ENCODE measurements around the gene KCNJ10.
A peak's percentile ranks its signal among the peaks of the same experiment; 100 is the strongest.

The KCNJ10 gene

GRCh38 chr1:160075836-160076235 lies 5.9 kb upstream of the KCNJ10 start:
- peaks cover 0 to 5% (median 1%) of the 10 kb centered on the region in 11 experiments; a peak in 8 of 22 replicates for H3K27me3 ChIP-seq
- peaks cover 3 to 51% (median 9%) of the 10 kb centered on the region in 10 experiments for H3K4me1 ChIP-seq
- no peaks in the 10 kb centered on the region for H3K9me3 ChIP-seq (replicated peaks in 1 of 11)

GRCh38 chr1:160074865-160075264 lies 4.9 kb upstream of the KCNJ10 start:
- Histone ChIP-seq H3K4me3 (no peak overlapping the region), H3K9ac (no peak overlapping the region), H4K20me1 (peaks cover 0 to under 1% (median 0%) of the 10 kb centered on the region in 11 experiments; a peak in 1 of 22 replicates), H3K4me2 (peak overlapping the region in 2 of 11 experiments; percentile 34 to 68; a peak in 4 of 22 replicates), H3K36me3 (no peaks in the 10 kb centered on the region), H3K9me3 (replicated peaks in 1 of 11) (no peaks in the 10 kb centered on the region), H3K27me3 (peaks cover 0 to 10% (median 5%) of the 10 kb centered on the region in 11 experiments; a peak in 12 of 22 replicates), H3K27ac (no peak overlapping the region), H3K4me1 (peaks cover 5 to 52% (median 12%) of the 10 kb centered on the region in 10 experiments; a peak in 19 of 20 replicates)
- no peak for TF ChIP-seq Cebpa-rat (IDR thresholded peaks at IDR 0.05)

More at GRCh38 chr1:160075836-160076235, 5.9 kb upstream of the KCNJ10 start:
- Histone ChIP-seq H3K27ac (no peak overlapping the region), H4K20me1 (no peaks in the 10 kb centered on the region), H3K4me2 (peak overlapping the region in 4 of 11 experiments; percentile 31 to 68 (median 41); a peak in 6 of 22 replicates), H3K9ac (no peak overlapping the region), H3K36me3 (no peaks in the 10 kb centered on the region), H3K4me3 (no peak overlapping the region)
- no peak for TF ChIP-seq Cebpa-rat (IDR thresholded peaks at IDR 0.05)

GRCh38 chr1:160071289-160071688 lies 1.3 kb upstream of the KCNJ10 start:
- peak overlapping the region in 3 of 11 experiments; percentile 92 to 99 (median 93); a peak in 5 of 22 replicates for H3K4me2 ChIP-seq
- H3K27ac ChIP-seq = no peak overlapping the region
- peaks cover 0 to 3% (median 0%) of the 10 kb centered on the region in 11 experiments; a peak in 1 of 22 replicates for H4K20me1 ChIP-seq
- H3K36me3 ChIP-seq = no peaks in the 10 kb centered on the region
- no peak for TF ChIP-seq Cebpa-rat (IDR thresholded peaks at IDR 0.05)
- no peak overlapping the region; a peak in 1 of 20 replicates for H3K4me3 ChIP-seq
- peaks cover 0 to 19% (median 9%) of the 10 kb centered on the region in 11 experiments; a peak in 12 of 22 replicates for H3K27me3 ChIP-seq
- no peak overlapping the region for H3K9ac ChIP-seq
- H3K4me1 ChIP-seq = peaks cover 5 to 29% (median 10%) of the 10 kb centered on the region in 10 experiments; a peak in 19 of 20 replicates
- H3K9me3 ChIP-seq (replicated peaks in 1 of 11) = no peaks in the 10 kb centered on the region

DNA sequence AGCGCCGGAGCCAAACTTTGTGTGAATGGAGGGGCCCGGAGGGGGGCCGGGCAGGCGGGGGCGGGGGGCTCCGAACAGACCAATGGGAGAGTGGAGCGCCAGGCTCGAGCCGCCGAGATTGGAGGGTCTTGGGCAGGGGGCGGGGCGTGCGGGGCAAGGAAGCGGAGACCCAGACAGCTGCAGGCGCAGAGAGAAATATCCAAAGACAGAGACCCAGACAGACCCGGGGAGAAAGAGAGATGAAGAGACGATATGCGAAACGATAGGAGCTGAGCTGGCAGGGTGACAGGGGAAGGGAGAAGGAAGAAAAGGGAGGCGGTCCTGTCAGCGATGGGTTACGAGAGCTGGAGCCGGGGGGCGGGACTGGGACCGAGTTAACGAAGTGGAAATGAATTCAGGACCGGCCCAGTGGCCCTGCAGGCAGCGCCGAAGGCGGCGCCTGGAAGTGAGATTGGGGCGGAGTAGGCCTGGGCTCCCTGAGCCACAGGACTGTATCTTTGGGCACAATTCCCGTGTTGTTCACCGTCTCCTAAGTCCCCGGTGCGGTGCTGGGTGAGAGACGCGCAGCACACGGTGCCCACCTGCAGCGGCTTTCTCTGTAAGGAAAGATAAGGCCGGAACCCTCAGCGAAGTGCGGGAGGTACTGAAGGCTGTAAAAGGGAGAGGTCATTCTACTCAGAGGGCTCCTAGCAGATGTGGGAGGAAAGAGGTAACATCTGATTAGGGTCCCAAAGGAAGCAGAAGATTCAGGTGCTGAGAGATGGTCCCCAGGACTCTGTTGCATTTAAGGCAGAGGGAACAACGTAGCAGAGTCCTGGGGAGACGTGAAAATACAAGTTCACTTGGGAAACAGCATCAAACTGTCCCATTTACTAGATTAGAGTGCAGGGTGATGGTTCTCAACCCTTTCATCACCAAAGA lies 543 bp upstream of the KCNJ10 start:
- H3K36me3 ChIP-seq = no peaks in the 10 kb centered on the region
- peak overlapping the region; percentile 31 to 68 (median 58); a peak in 20 of 22 replicates for H3K9ac ChIP-seq
- peaks cover 0 to 19% (median 9%) of the 10 kb centered on the region in 11 experiments; a peak in 12 of 22 replicates for H3K27me3 ChIP-seq

GRCh38 chr1:160068225-160068624 lies 1.7 kb downstream of the KCNJ10 start:
- no peak for TF ChIP-seq Cebpa-rat (IDR thresholded peaks at IDR 0.05)
- Histone ChIP-seq H3K27me3 (peaks cover 0 to 19% (median 9%) of the 10 kb centered on the region in 11 experiments; a peak in 12 of 22 replicates), H3K9me3 (replicated peaks in 1 of 11) (no peaks in the 10 kb centered on the region), H3K4me1 (peaks cover 5 to 11% (median 10%) of the 10 kb centered on the region in 10 experiments; a peak in 18 of 20 replicates), H3K4me3 (no peak overlapping the region), H3K9ac (no peak overlapping the region), H3K4me2 (no peak overlapping the region), H3K27ac (no peak overlapping the region), H4K20me1 (peaks cover 0 to 3% (median 0%) of the 10 kb centered on the region in 11 experiments; a peak in 1 of 22 replicates), H3K36me3 (no peaks in the 10 kb centered on the region)

More for the DNA sequence above, 543 bp upstream of the KCNJ10 start:
- Histone ChIP-seq H3K4me3 (peak overlapping the region; percentile 44 to 75 (median 62)), H4K20me1 (peaks cover 0 to 3% (median 0%) of the 10 kb centered on the region in 11 experiments; a peak in 1 of 22 replicates), H3K4me1 (peaks cover 5 to 21% (median 10%) of the 10 kb centered on the region in 10 experiments; a peak in 18 of 20 replicates), H3K9me3 (replicated peaks in 1 of 11) (no peaks in the 10 kb centered on the region), H3K4me2 (peak overlapping the region; percentile 87 to 99 (median 93)), H3K27ac (no peak overlapping the region)
- TF ChIP-seq Cebpa-rat (IDR thresholded peaks at IDR 0.05) = no peak

- Histone ChIP-seq H3K36me3 (no peaks in the 10 kb centered on the region), H3K4me3 (no peak overlapping the region), H3K9me3 (replicated peaks in 1 of 11) (no peaks in the 10 kb centered on the region), H3K4me2 (no peak overlapping the region), H3K4me1 (peaks cover 5 to 11% (median 10%) of the 10 kb centered on the region in 10 experiments; a peak in 18 of 20 replicates), H4K20me1 (peaks cover 0 to 3% (median 0%) of the 10 kb centered on the region in 11 experiments; a peak in 1 of 22 replicates), H3K27me3 (peaks cover 0 to 19% (median 9%) of the 10 kb centered on the region in 11 experiments; a peak in 12 of 22 replicates), H3K27ac (no peak overlapping the region), H3K9ac (no peak overlapping the region)
- no peak for TF ChIP-seq Cebpa-rat (IDR thresholded peaks at IDR 0.05)
These were observed 2.9 kb downstream of the KCNJ10 start for GRCh38 chr1:160066829-160067745.

DNA sequence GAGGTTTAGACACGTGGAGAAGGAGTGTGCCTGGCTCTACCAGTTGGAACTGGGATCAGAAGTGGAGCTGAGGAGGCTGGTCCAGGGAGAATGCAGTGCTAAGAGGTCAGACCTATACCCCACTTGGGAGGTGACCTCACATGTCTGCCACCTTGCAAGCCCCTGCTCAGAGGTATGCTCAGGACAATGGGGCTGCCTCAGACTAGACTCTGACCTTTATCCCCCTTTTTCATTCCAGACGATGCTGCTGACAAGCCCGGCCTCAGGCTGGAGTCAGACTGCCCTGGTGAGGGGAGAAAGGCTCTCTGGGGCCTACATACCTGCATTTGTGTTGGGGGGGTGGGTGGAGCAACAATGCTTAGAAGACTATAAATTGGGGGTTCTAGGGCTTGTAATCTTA lies 5.2 kb downstream of the KCNJ10 start:
- Histone ChIP-seq H3K4me3 (no peak overlapping the region), H4K20me1 (peaks cover 0 to 2% (median 0%) of the 10 kb centered on the region in 11 experiments; a peak in 1 of 22 replicates), H3K36me3 (no peaks in the 10 kb centered on the region), H3K27ac (no peak overlapping the region), H3K4me2 (no peak overlapping the region), H3K4me1 (peaks cover 0 to 3% (median under 1%) of the 10 kb centered on the region in 10 experiments; a peak in 6 of 20 replicates), H3K9ac (no peak overlapping the region), H3K9me3 (replicated peaks in 1 of 11) (no peaks in the 10 kb centered on the region), H3K27me3 (peaks cover 0 to 10% (median 0%) of the 10 kb centered on the region in 11 experiments; a peak in 7 of 22 replicates)
- no peak for TF ChIP-seq Cebpa-rat (IDR thresholded peaks at IDR 0.05)

- Histone ChIP-seq H3K9me3 (replicated peaks in 1 of 11) (no peaks in the 10 kb centered on the region), H3K27me3 (peaks cover 0 to 6% (median 0%) of the 10 kb centered on the region in 11 experiments; a peak in 3 of 22 replicates), H3K4me2 (no peak overlapping the region), H3K27ac (no peak overlapping the region), H3K9ac (no peak overlapping the region), H4K20me1 (no peaks in the 10 kb centered on the region), H3K36me3 (no peaks in the 10 kb centered on the region), H3K4me3 (no peak overlapping the region), H3K4me1 (no peaks in the 10 kb centered on the region)
- TF ChIP-seq Cebpa-rat (IDR thresholded peaks at IDR 0.05) = no peak
These were observed 5.8 kb downstream of the KCNJ10 start for GRCh38 chr1:160064164-160064563.
